GM19099 (cell line): ENCODE results near the gene STARD3.

Experiments
- POLR2A ChIP-seq: IDR thresholded peaks from 3 replicates; pipeline ENCODE4 v1.6.1; 2011; ENCODE audit warnings: low read depth; ENCODE audit not compliant: insufficient read length; ENCODE audit errors: extremely low read depth

Gene STARD3

GRCh38 chr17:39663688-39664580, 27.0 kb downstream of the STARD3 start:
- no peak for TF ChIP-seq POLR2A

GRCh38 chr17:39664581-39665561, 27.9 kb downstream of the STARD3 start, which contains the start of gene TCAP:
TCAP (plus strand) TSS chr17:39665349; CDS start chr17:39665360, 11 bp downstream.
- TF ChIP-seq POLR2A, result no peak

- no peak for TF ChIP-seq POLR2A
Observed at GRCh38 chr17:39665642-39666224, 28.8 kb downstream of the STARD3 start.

- no peak for TF ChIP-seq POLR2A
Observed at GRCh38 chr17:39666231-39666600, 29.3 kb downstream of the STARD3 start.

GRCh38 chr17:39666601-39667261, 29.8 kb downstream of the STARD3 start:
- TF ChIP-seq POLR2A, result no peak

- no peak for TF ChIP-seq POLR2A
Observed at GRCh38 chr17:39667262-39667944, 30.5 kb downstream of the STARD3 start.

- TF ChIP-seq POLR2A, result no peak
Observed at GRCh38 chr17:39667945-39668924, 31.3 kb downstream of the STARD3 start, which contains the start of gene PNMT. PNMT (plus strand) TSS chr17:39668453; CDS start chr17:39668476, 23 bp downstream.

GRCh38 chr17:39669897-39670735, 33.2 kb downstream of the STARD3 start:
- no peak for TF ChIP-seq POLR2A

- TF ChIP-seq POLR2A, result no peak
Observed at GRCh38 chr17:39670746-39671145, 33.8 kb downstream of the STARD3 start.

GRCh38 chr17:39671651-39672521, 34.9 kb downstream of the STARD3 start:
- no peak for TF ChIP-seq POLR2A
